Measurements from ENCODE around the gene PRDM2. TPM values are rescaled to one million over a fixed set of nuclear protein-coding genes. Genes with fewer than 3 reads are reported as not detected.

PRDM2 gene
- total RNA-seq = 10 to 100 TPM in 1 of 2 donors, 1 to 10 TPM in 1; 9.6 to 13.0 TPM

GRCh38 chr1:13699936-13700520, at the start of gene PRDM2:
PRDM2 (plus strand) TSS chr1:13700188; CDS start chr1:13715606, 15,418 bp downstream.

Small RNAs within 50 kb of the gene (small RNA-seq; reads per million reads assigned to genes)
- gene RF00564 = 0 reads per million in 2 donors

Other genes starting within 250 kb of the PRDM2 start
- gene LRRC38, start 186.2 kb upstream of the PRDM2 start, total RNA-seq = not detected
- not detected for gene PDPN, start 116.4 kb upstream of the PRDM2 start, total RNA-seq